CD4-positive, alpha-beta T cell (primary cell): Measurements from ENCODE around the gene CADM2. TPM values are rescaled to one million over a fixed set of nuclear protein-coding genes. Genes with fewer than 3 reads are reported as not detected.

Experiments
- ATAC-seq: fragments of 200-7000 bp; cut with Tn5 transposase; one replicate; pipeline ENCODE4 v1.10.0; 2022; ENCODE audit warnings: mild to moderate bottlenecking; ENCODE audit not compliant: poor library complexity
- CTCF ChIA-PET: fragments of 350-600 bp; sonication (Branson Sonifier 250); formaldehyde crosslinking; loops from one replicate; lab custom pipeline; 2021; ENCODE audit warnings: antibody characterized with exemption, inconsistent platforms; lab: Charles Lee
- POLR2A ChIA-PET: fragments of 350-600 bp; sonication (Branson Sonifier 250); formaldehyde crosslinking; loops from one replicate; lab custom pipeline; 2021; ENCODE audit warnings: antibody characterized with exemption, inconsistent platforms; lab: Charles Lee
- DNase-seq, 14 experiments: peaks; one replicate each; pipeline ENCODE4 v3.0.0-alpha.2; 2013 to 2020; ENCODE audit warnings: mixed read lengths in 2 of 14
- H3K27ac ChIP-seq, 2 donors: one replicate each; pipeline versions ENCODE4 v1.5.1 to v1.7.0; 2013; ENCODE audit warnings: low read length in 2 of 2, low read depth in 1 of 2, mild to moderate bottlenecking in 1 of 2
- H3K27me3 ChIP-seq, 2 experiments: 1 replicate in 1 of 2; 2 replicates in 1 of 2; pipeline versions ENCODE4 v1.6.1 to v1.7.0; 2013; ENCODE audit warnings: low read length in 2 of 2, control low read depth in 1 of 2, mild to moderate bottlenecking in 1 of 2, moderate library complexity in 1 of 2; ENCODE audit not compliant: insufficient read depth in 2 of 2, control insufficient read depth in 1 of 2
- H3K36me3 ChIP-seq: one replicate; pipeline ENCODE4 v1.6.1; 2013; ENCODE audit warnings: low read length, control low read depth; ENCODE audit not compliant: insufficient read depth
- H3K4me1 ChIP-seq: one replicate; pipeline ENCODE4 v1.6.1; 2013; ENCODE audit warnings: low read length, control low read depth; ENCODE audit not compliant: insufficient read depth
- H3K4me3 ChIP-seq: one replicate; pipeline ENCODE4 v1.5.1; 2013; ENCODE audit warnings: mild to moderate bottlenecking, low read length, moderate library complexity
- H3K9me3 ChIP-seq, 2 experiments: 1 replicate in 1 of 2; 2 replicates in 1 of 2; pipeline versions ENCODE4 v1.6.1 to v1.7.0; 2013; ENCODE audit warnings: low read length in 2 of 2, mild to moderate bottlenecking in 2 of 2, control low read depth in 1 of 2, moderate library complexity in 1 of 2; ENCODE audit not compliant: control insufficient read depth in 1 of 2, insufficient read depth in 1 of 2
- H3K27ac Mint-ChIP-seq: one replicate; pipeline ENCODE4 v1.8.0; 2020; ENCODE audit warnings: mixed read lengths
- H3K27me3 Mint-ChIP-seq: one replicate; pipeline ENCODE4 v1.8.0; 2021; ENCODE audit warnings: mixed read lengths
- H3K36me3 Mint-ChIP-seq: one replicate; pipeline ENCODE4 v1.8.0; 2021; ENCODE audit warnings: low read depth, mixed read lengths
- H3K4me1 Mint-ChIP-seq: one replicate; pipeline ENCODE4 v1.8.0; 2021; ENCODE audit warnings: low read depth, mixed read lengths
- H3K4me3 Mint-ChIP-seq: one replicate; pipeline ENCODE4 v1.8.0; 2020; ENCODE audit warnings: mild to moderate bottlenecking, mixed read lengths
- H3K9me3 Mint-ChIP-seq: one replicate; pipeline ENCODE4 v1.8.0; 2020; ENCODE audit warnings: mixed read lengths
- CTCF ChIP-seq: fragments of 200-600 bp; IDR thresholded peaks from one replicate; pipeline ENCODE4 v1.8.0; 2022; ENCODE audit warnings: antibody characterized with exemption, mild to moderate bottlenecking
- intact Hi-C, 2 experiments: fragments of 100-400 bp; cut with DNase I in 1 of 2; cut with micrococcal nuclease in 1 of 2; formaldehyde crosslinking; loops; one replicate each; pipeline versions ENCODE4 v1.15.1 to v1.9.0; 2023 to 2025; cut with DNase I, micrococcal nuclease
- total RNA-seq, 174 experiments: library from RNA in 2 of 174; stranded (reverse) in 2 of 174; gene quantifications; one replicate each; pipeline ENCODE4 v1.2.3 and lab custom pipeline; 2021 to 2026

The CADM2 gene
- total RNA-seq, 2 experiments from 2014 or later: 0.03 to 0.11 TPM

GRCh38 chr3:85604641-85605040 lies 645.9 kb downstream of the CADM2 start:
- H3K27me3 ChIP-seq: no peaks in the 10 kb centered on the region
- intact Hi-C loops: no loop called here
- H3K9me3 Mint-ChIP-seq: peaks cover 4% of the 10 kb centered on the region

DNA sequence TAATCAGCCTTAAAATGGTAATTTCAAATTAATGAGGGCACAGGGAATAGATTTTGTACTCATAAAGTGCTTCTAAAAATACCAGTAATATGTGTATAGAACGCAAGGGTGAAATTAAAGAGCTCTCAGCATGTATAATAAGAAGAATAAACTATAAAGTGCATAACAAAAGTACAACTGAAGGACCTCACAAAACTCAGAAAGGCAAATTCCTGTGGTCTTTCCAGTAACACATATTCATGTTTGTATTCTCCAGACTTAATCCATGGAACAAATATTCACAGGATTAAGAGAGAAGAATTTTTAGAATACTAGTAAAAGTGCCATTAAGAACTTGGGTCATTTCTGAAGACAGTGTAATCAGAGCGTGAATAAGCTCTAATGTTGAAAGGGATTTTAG lies 646.3 kb downstream of the CADM2 start:
- no peak for TF ChIP-seq CTCF
- Histone ChIP-seq H3K36me3 (no peaks in the 10 kb centered on the region), H3K9me3 (no peaks in the 10 kb centered on the region), H3K27me3 (no peaks in the 10 kb centered on the region), H3K4me1 (no peaks in the 10 kb centered on the region), H3K4me3 (no peak overlapping the region), H3K27ac (no peak overlapping the region)
- no peak overlapping the region for H3K4me3 Mint-ChIP-seq
- ATAC-seq (no peak), DNase-seq (no peak)
- ChIA-PET POLR2A (no interaction called here), CTCF (no interaction called here)
- no peaks in the 10 kb centered on the region for H3K36me3 Mint-ChIP-seq
- no peaks in the 10 kb centered on the region for H3K27me3 Mint-ChIP-seq
- intact Hi-C loops: no loop called here
- peaks cover 4% of the 10 kb centered on the region for H3K9me3 Mint-ChIP-seq
- H3K4me1 Mint-ChIP-seq: no peaks in the 10 kb centered on the region
- no peak overlapping the region for H3K27ac Mint-ChIP-seq

More at GRCh38 chr3:85604641-85605040, 645.9 kb downstream of the CADM2 start:
- Histone ChIP-seq H3K27ac (no peak overlapping the region), H3K4me3 (no peak overlapping the region), H3K4me1 (no peaks in the 10 kb centered on the region), H3K9me3 (no peaks in the 10 kb centered on the region), H3K36me3 (no peaks in the 10 kb centered on the region)
- CTCF ChIA-PET: no interaction called here
- Mint-ChIP-seq H3K27ac (no peak overlapping the region), H3K4me3 (no peak overlapping the region), H3K27me3 (no peaks in the 10 kb centered on the region), H3K36me3 (no peaks in the 10 kb centered on the region), H3K4me1 (no peaks in the 10 kb centered on the region)
- DNase-seq (no peak), ATAC-seq (no peak)
- no peak for TF ChIP-seq CTCF
- POLR2A ChIA-PET: no interaction called here

GRCh38 chr3:85626662-85627061 lies 667.9 kb downstream of the CADM2 start:
- no peaks in the 10 kb centered on the region for H3K9me3 ChIP-seq
- no peaks in the 10 kb centered on the region for H3K4me1 ChIP-seq
- Mint-ChIP-seq H3K27ac (no peak overlapping the region), H3K4me3 (no peak overlapping the region), H3K4me1 (no peaks in the 10 kb centered on the region), H3K27me3 (no peaks in the 10 kb centered on the region), H3K9me3 (peaks cover 2% of the 10 kb centered on the region), H3K36me3 (no peaks in the 10 kb centered on the region)
- ATAC-seq: no peak
- H3K36me3 ChIP-seq: no peaks in the 10 kb centered on the region
- POLR2A ChIA-PET: no interaction called here
- no peak overlapping the region for H3K4me3 ChIP-seq
- DNase-seq: no peak
- no peak for TF ChIP-seq CTCF
- no peaks in the 10 kb centered on the region for H3K27me3 ChIP-seq
- CTCF ChIA-PET: no interaction called here
- intact Hi-C loops: no loop called here
- no peak overlapping the region for H3K27ac ChIP-seq
